HG03139 (cell line): ENCODE data around the gene GPR50.

Experiments used
- ATAC-seq: cut with Tn5 transposase; IDR thresholded peaks from one replicate; pipeline ENCODE4 v1.9.1; 2021; ENCODE audit not compliant: unreplicated experiment

Gene GPR50

DNA sequence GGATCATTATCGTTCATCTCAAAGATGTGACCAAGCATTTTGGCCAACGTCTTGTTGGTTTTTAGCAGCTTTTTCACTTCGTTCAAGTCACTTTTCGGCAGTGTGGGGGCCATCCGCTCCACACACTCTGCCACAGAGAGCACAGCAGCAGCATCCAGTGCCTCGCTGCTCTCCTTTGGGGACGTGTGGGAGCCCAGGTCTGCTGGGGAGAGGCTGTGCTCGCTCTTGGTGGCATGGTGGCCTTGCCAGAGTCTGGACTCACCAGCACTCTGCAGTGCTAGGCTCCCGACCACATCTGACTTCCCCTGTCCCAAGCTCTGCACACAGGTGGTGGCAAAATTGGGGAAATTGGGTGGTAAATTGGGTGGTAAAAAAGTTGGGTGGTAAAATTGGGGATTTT is 50.6 kb downstream of the GPR50 start:
- ATAC-seq, result no peak

DNA sequence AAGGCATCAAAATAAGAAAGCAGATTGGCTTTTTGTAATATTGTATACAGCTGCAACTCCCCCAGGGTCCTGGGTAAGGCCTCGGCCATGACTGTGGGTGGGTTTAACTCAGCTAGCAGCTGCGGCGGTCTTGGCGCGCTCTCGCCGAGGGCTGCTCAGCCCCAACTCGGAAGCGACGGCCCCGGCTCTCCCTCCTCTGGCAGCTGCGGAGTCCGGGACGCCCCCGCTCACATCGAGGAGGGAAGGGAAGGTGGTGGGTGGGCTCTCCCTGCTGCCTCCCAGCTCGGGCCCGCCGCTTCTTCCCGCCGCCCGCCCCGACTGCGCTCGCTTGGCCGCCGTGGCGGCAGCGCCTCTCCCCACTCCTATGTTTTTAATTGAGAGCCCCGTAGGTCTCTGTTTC is 51.2 kb downstream of the GPR50 start:
- no peak for ATAC-seq

DNA sequence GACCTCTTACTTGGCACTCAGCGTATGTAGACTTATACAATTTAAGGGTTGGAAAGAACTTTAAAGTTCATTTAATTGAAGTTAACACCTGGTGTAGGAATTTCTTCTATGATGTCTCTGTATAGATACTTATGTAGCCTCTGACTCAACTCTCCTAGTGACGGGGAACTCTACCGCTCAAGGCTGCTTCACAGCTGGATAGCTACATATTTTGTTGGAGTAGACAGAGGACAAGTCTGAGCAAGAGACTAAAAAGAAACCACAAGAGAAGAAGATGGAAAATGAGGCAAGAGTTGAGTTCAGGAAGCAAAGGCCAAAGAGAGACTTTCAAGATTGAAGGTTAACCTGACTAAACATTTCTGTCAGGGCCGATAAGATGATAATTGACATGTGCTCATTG is 52.6 kb downstream of the GPR50 start:
- no peak for ATAC-seq
